Measurements from ENCODE around the gene TBC1D7. TPM values are rescaled to one million over a fixed set of nuclear protein-coding genes. Genes with fewer than 3 reads are reported as not detected.

Gene TBC1D7
- total RNA-seq, 1 experiment from 2014 or later = 18.5 TPM

- no peak for TF ChIP-seq EZH2phosphoT487 (IDR thresholded peaks at IDR 0.05; ENCODE audit: borderline replicate concordance, low read length)
- TF ChIP-seq, protein P1, sequence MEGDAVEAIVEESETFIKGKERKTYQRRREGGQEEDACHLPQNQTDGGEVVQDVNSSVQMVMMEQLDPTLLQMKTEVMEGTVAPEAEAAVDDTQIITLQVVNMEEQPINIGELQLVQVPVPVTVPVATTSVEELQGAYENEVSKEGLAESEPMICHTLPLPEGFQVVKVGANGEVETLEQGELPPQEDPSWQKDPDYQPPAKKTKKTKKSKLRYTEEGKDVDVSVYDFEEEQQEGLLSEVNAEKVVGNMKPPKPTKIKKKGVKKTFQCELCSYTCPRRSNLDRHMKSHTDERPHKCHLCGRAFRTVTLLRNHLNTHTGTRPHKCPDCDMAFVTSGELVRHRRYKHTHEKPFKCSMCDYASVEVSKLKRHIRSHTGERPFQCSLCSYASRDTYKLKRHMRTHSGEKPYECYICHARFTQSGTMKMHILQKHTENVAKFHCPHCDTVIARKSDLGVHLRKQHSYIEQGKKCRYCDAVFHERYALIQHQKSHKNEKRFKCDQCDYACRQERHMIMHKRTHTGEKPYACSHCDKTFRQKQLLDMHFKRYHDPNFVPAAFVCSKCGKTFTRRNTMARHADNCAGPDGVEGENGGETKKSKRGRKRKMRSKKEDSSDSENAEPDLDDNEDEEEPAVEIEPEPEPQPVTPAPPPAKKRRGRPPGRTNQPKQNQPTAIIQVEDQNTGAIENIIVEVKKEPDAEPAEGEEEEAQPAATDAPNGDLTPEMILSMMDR (conservative IDR thresholded peaks at IDR 0.05; ENCODE audit: low read depth, low read length) = no peak
- TF ChIP-seq EZH2 (IDR thresholded peaks at IDR 0.05; ENCODE audit: low read length, unreplicated experiment) = no peak
- ChIA-PET POLR2A (ENCODE audit: unreplicated experiment) (no interaction called here), CTCF (interaction anchor here (0.7 kb wide), 1 partner anchor 117 kb away, joined by 3 read pairs; no protein-coding TSS in a partner anchor)
- Histone ChIP-seq H3K9ac (ENCODE audit: low read length) (no peak overlapping the region), H3K36me3 (ENCODE audit: low read depth, low read length) (no peaks in the 10 kb centered on the region), H3K27me3 (ENCODE audit: low read length) (no peaks in the 10 kb centered on the region), H3K4me2 (ENCODE audit: low read length) (no peak overlapping the region), H3K9me2 (replicated peaks; ENCODE audit: low read length) (no peaks in the 10 kb centered on the region), H2AFZ (ENCODE audit: low read length) (no peak overlapping the region), H3K4me1 (ENCODE audit: insufficient read depth, low read length) (no peaks in the 10 kb centered on the region), H3K27ac (ENCODE audit: low read length) (no peak overlapping the region), H3F3A (ENCODE audit: low read length, unreplicated experiment) (no peaks in the 10 kb centered on the region), H4K20me1 (ENCODE audit: low read length) (no peaks in the 10 kb centered on the region), H3K9me3 (ENCODE audit: low read length) (no peaks in the 10 kb centered on the region), H3K79me2 (ENCODE audit: low read length) (no peaks in the 10 kb centered on the region), H3K4me3 (ENCODE audit: low read length) (no peak overlapping the region)
- DNase-seq (no peak), ATAC-seq (no peak)
- no TSS peak for BruUV-seq (replicated peaks)
- intact Hi-C loops (cut with micrococcal nuclease) = no loop called here
These were observed 14.2 kb upstream of the TBC1D7 start for GRCh38 chr6:13342414-13343019.

GRCh38 chr6:13339863-13340630, 11.7 kb upstream of the TBC1D7 start:
- ATAC-seq = no peak
- H3K9ac ChIP-seq (ENCODE audit: low read length) = no peak overlapping the region

More at GRCh38 chr6:13339863-13340630, 11.7 kb upstream of the TBC1D7 start:
- ChIA-PET CTCF (no interaction called here), POLR2A (ENCODE audit: unreplicated experiment) (interaction anchor here (0.5 kb wide), 1 partner anchor 25 kb away, joined by 3 read pairs; no protein-coding TSS in a partner anchor)
- no peak overlapping the region for H2AFZ ChIP-seq (ENCODE audit: low read length)
- H3K36me3 ChIP-seq (ENCODE audit: low read depth, low read length) = no peaks in the 10 kb centered on the region
- no peak overlapping the region for H3K4me2 ChIP-seq (ENCODE audit: low read length)
- no peak for DNase-seq
- BruUV-seq (replicated peaks) = no TSS peak
- H4K20me1 ChIP-seq (ENCODE audit: low read length) = no peaks in the 10 kb centered on the region
- no peaks in the 10 kb centered on the region for H3K9me2 ChIP-seq (replicated peaks; ENCODE audit: low read length)
- no peaks in the 10 kb centered on the region; the same call in 1 of the 2 replicates for H3K4me1 ChIP-seq (ENCODE audit: insufficient read depth, low read length)
- no peak overlapping the region for H3K4me3 ChIP-seq (ENCODE audit: low read length)
- H3K27me3 ChIP-seq (ENCODE audit: low read length) = no peaks in the 10 kb centered on the region
- H3K79me2 ChIP-seq (ENCODE audit: low read length) = no peaks in the 10 kb centered on the region
- H3K9me3 ChIP-seq (ENCODE audit: low read length) = no peaks in the 10 kb centered on the region
- TF ChIP-seq, protein P1 (conservative IDR thresholded peaks at IDR 0.05; ENCODE audit: low read depth, low read length) = no peak
- TF ChIP-seq EZH2 (IDR thresholded peaks at IDR 0.05; ENCODE audit: low read length, unreplicated experiment) = no peak
- no peak for TF ChIP-seq EZH2phosphoT487 (IDR thresholded peaks at IDR 0.05; ENCODE audit: borderline replicate concordance, low read length)
- intact Hi-C loops (cut with micrococcal nuclease) = loop anchor here (10.0 kb wide), 1 partner anchor 375 kb away; the partner anchor contains the start of gene RANBP9
- no peak overlapping the region for H3K27ac ChIP-seq (ENCODE audit: low read length)
- no peaks in the 10 kb centered on the region for H3F3A ChIP-seq (ENCODE audit: low read length, unreplicated experiment)

All from PC-3 (cell line).